IPS DF 19.7 (cell line): Measurements from ENCODE around the gene FAM83B.
"Not testable (repeated sequence)": the region's sequence is repeated elsewhere in the genome, so short reads cannot be mapped to it uniquely, and the experiment has no call there.

Source experiments
- DNase-seq: peaks from one replicate; pipeline ENCODE4 v3.0.0-alpha.2; 2013; ENCODE audit warnings: low read depth, low spot score

FAM83B gene

GRCh38 chr6:54898767-54899166, 52.2 kb downstream of the FAM83B start:
- no peak for DNase-seq

GRCh38 chr6:54899442-54899841, 52.9 kb downstream of the FAM83B start:
- no peak for DNase-seq

- no peak for DNase-seq
These were observed 53.4 kb downstream of the FAM83B start for GRCh38 chr6:54899986-54900385.

GRCh38 chr6:54900666-54901065, 54.1 kb downstream of the FAM83B start:
- no peak for DNase-seq

GRCh38 chr6:54903884-54904283, 57.3 kb downstream of the FAM83B start:
- no peak for DNase-seq

- no peak for DNase-seq
These were observed 60.8 kb downstream of the FAM83B start for GRCh38 chr6:54907355-54907754.

- no peak for DNase-seq
These were observed 62.6 kb downstream of the FAM83B start for GRCh38 chr6:54909184-54909583.

GRCh38 chr6:54910431-54910884, 63.9 kb downstream of the FAM83B start:
- no peak for DNase-seq

- DNase-seq = no peak
These were observed 64.3 kb downstream of the FAM83B start for GRCh38 chr6:54910921-54911320.

GRCh38 chr6:54913211-54913610, 66.6 kb downstream of the FAM83B start:
- DNase-seq = no peak

- no peak for DNase-seq
These were observed 70.3 kb downstream of the FAM83B start for GRCh38 chr6:54916858-54917257.

GRCh38 chr6:54920628-54921027, 74.1 kb downstream of the FAM83B start:
- no peak for DNase-seq

- no peak for DNase-seq
These were observed 75.3 kb downstream of the FAM83B start for GRCh38 chr6:54921891-54922290.

GRCh38 chr6:54929245-54929909, 82.8 kb downstream of the FAM83B start:
- DNase-seq = no peak

- no peak for DNase-seq
These were observed 86.1 kb downstream of the FAM83B start for GRCh38 chr6:54932622-54933021.

- DNase-seq = peak; percentile 5
These were observed 89.2 kb downstream of the FAM83B start for GRCh38 chr6:54935739-54936138.

- no peak for DNase-seq
These were observed 90.8 kb downstream of the FAM83B start for GRCh38 chr6:54937371-54937770.

GRCh38 chr6:54957698-54958097, 111.1 kb downstream of the FAM83B start:
- no peak for DNase-seq

- DNase-seq = no peak
These were observed 111.9 kb downstream of the FAM83B start for GRCh38 chr6:54958446-54958845.

GRCh38 chr6:54959820-54960219, 113.2 kb downstream of the FAM83B start:
- no peak for DNase-seq

- not testable (repeated sequence) for DNase-seq
These were observed 114.8 kb downstream of the FAM83B start for GRCh38 chr6:54961372-54961771.

GRCh38 chr6:54970337-54970736, 123.8 kb downstream of the FAM83B start:
- DNase-seq = no peak

- no peak for DNase-seq
These were observed 125.3 kb downstream of the FAM83B start for GRCh38 chr6:54971825-54972224.

- DNase-seq = not testable (repeated sequence)
These were observed 132.6 kb downstream of the FAM83B start for GRCh38 chr6:54979161-54979560.
